Body of pancreas (tissue), 4 donors: ENCODE results near the gene PRPSAP1. TPM values are rescaled to one million over a fixed set of nuclear protein-coding genes. Genes with fewer than 3 reads are reported as not detected.
A peak's percentile ranks its signal among the peaks of the same experiment; 100 is the strongest.
"Not testable (repeated sequence)": the region's sequence is repeated elsewhere in the genome, so short reads cannot be mapped to it uniquely, and the experiment has no call there.

Experiments
- ATAC-seq: fragments of 150-250 bp; one replicate; pipeline ENCODE4 v1.9.1; 2016
- DNase-seq, 4 donors: peaks; one replicate each; pipeline ENCODE4 v3.0.0-alpha.2; 2019
- H3K27ac ChIP-seq, 4 donors: fragments of 200-600 bp; sonication (generic); 1 replicate in 3 of 4; 2 replicates in 1 of 4; pipeline versions ENCODE4 v1.5.1 to v1.6.1; 2016 to 2019; ENCODE audit warnings: mild to moderate bottlenecking in 1 of 4, mixed read lengths in 1 of 4, moderate library complexity in 1 of 4
- H3K27me3 ChIP-seq, 2 donors: fragments of 200-600 bp; sonication (generic); one replicate each; pipeline ENCODE4 v1.6.0; 2016; ENCODE audit warnings: mild to moderate bottlenecking in 1 of 2
- H3K36me3 ChIP-seq, 2 donors: fragments of 200-600 bp; sonication (generic); replicated peaks in 1 of 2; 2 replicates each; pipeline ENCODE4 v1.5.1; 2016; ENCODE audit warnings: low read depth in 2 of 2; ENCODE audit not compliant: insufficient read depth in 1 of 2
- H3K4me1 ChIP-seq: fragments of 200-600 bp; sonication (generic); one replicate; pipeline ENCODE4 v1.6.0; 2016
- H3K4me3 ChIP-seq, 2 donors: fragments of 200-600 bp; sonication (generic); 1 replicate in 1 of 2; 2 replicates in 1 of 2; pipeline ENCODE4 v1.5.1; 2016 to 2019
- H3K9me3 ChIP-seq, 3 donors: fragments of 200-600 bp; sonication (generic); 1 replicate in 2 of 3; 2 replicates in 1 of 3; pipeline ENCODE4 v1.5.1; 2016
- CTCF ChIP-seq, 7 experiments: fragments of 450-650 bp in 4 of 7; fragments of 200-600 bp in 3 of 7; sonication (generic) in 3 of 7; IDR thresholded peaks; one replicate each; pipeline ENCODE4 v1.5.1; 2016 to 2019; ENCODE audit warnings: antibody characterized with exemption in 7 of 7
- POLR2A ChIP-seq, 3 donors: fragments of 450-650 bp; IDR thresholded peaks; one replicate each; pipeline ENCODE4 v1.6.1; 2016; ENCODE audit warnings: antibody characterized with exemption in 3 of 3, mild to moderate bottlenecking in 2 of 3
- WGBS, 2 donors: methylation state at CpG; one replicate each; pipeline ENCODE4 v1.1.5; 2017; 5-methylcytosine and 5-hydroxymethylcytosine counted together
- intact Hi-C: fragments of 100-400 bp; cut with DNase I; formaldehyde crosslinking; loops from one replicate; pipeline ENCODE4 v1.15.1; 2023
- total RNA-seq, 2 donors: library from RNA; depleted of rRNA; stranded (reverse); fragments of >200 nt; gene quantifications; one replicate each; pipeline ENCODE4 v1.1.0, GENCODE V29; 2016

PRPSAP1 gene
- total RNA-seq, 2 donors from 2014 or later, result 34.8 to 55.7 TPM

GRCh38 chr17:76354317-76354729 lies 607 bp upstream of the PRPSAP1 start:
- DNase-seq, result peak in 1 of 4 donors; percentile 12

GRCh38 chr17:76353004-76353598 lies 615 bp downstream of the PRPSAP1 start:
- WGBS, 2 donors, result 0 to 5% methylated on average over 4 to 40 of the region's 51 CpGs
- H3K27ac ChIP-seq, result peak overlapping the region; percentile 53 to 94 (median 88)
- peaks cover 19% of the 10 kb centered on the region for H3K4me1 ChIP-seq
- DNase-seq (peak; percentile 36 to 53 (median 42)), ATAC-seq (peak; percentile 22)
- H3K27me3 ChIP-seq, result no peaks in the 10 kb centered on the region
- peak overlapping the region; percentile 95 to 99 for H3K4me3 ChIP-seq
- no peak for TF ChIP-seq CTCF (IDR thresholded peaks at IDR 0.05)
- TF ChIP-seq POLR2A (IDR thresholded peaks at IDR 0.05), result no peak
- H3K9me3 ChIP-seq, result no peaks in the 10 kb centered on the region
- intact Hi-C loops, result no loop called here
- H3K36me3 ChIP-seq, result no peaks in the 10 kb centered on the region

More at GRCh38 chr17:76354317-76354729, 607 bp upstream of the PRPSAP1 start:
- TF ChIP-seq CTCF (IDR thresholded peaks at IDR 0.05) (no peak), POLR2A (IDR thresholded peaks at IDR 0.05) (no peak)
- ATAC-seq, result no peak
- H3K27ac ChIP-seq, result peak overlapping the region; percentile 53 to 94 (median 88)
- peak overlapping the region; percentile 95 to 99 for H3K4me3 ChIP-seq
- no peaks in the 10 kb centered on the region for H3K27me3 ChIP-seq
- no peaks in the 10 kb centered on the region for H3K36me3 ChIP-seq
- intact Hi-C loops, result no loop called here
- no peaks in the 10 kb centered on the region for H3K9me3 ChIP-seq
- H3K4me1 ChIP-seq, result peaks cover 19% of the 10 kb centered on the region
- WGBS, 2 donors, result 0 to 1% methylated on average over 18 of the region's 18 CpGs

- no peaks in the 10 kb centered on the region for H3K27me3 ChIP-seq
- H3K4me1 ChIP-seq, result peaks cover 19% of the 10 kb centered on the region
- TF ChIP-seq POLR2A (IDR thresholded peaks at IDR 0.05) (no peak), CTCF (IDR thresholded peaks at IDR 0.05) (no peak)
- WGBS, 2 donors, result 28 to 38% methylated on average over 9 of the region's 9 CpGs
- intact Hi-C loops, result no loop called here
- no peaks in the 10 kb centered on the region for H3K9me3 ChIP-seq
- no peak for ATAC-seq
- peak overlapping the region in 3 of 4 donors; percentile 13 to 66 (median 22) for H3K27ac ChIP-seq
- H3K36me3 ChIP-seq, result peaks cover 0 to 3% of the 10 kb centered on the region in 2 donors
- H3K4me3 ChIP-seq, result no peak overlapping the region
- no peak for DNase-seq
Measured at GRCh38 chr17:76351526-76352071, 2.1 kb downstream of the PRPSAP1 start.

- no peak for DNase-seq
- WGBS, 2 donors, result 92 to 95% methylated on average over 5 of the region's 5 CpGs
- Histone ChIP-seq H3K27me3 (no peaks in the 10 kb centered on the region), H3K4me1 (peaks cover 19% of the 10 kb centered on the region), H3K27ac (no peak overlapping the region), H3K36me3 (peaks cover 0 to 3% of the 10 kb centered on the region in 2 donors), H3K4me3 (no peak overlapping the region), H3K9me3 (no peaks in the 10 kb centered on the region)
- ATAC-seq, result no peak
- TF ChIP-seq CTCF (IDR thresholded peaks at IDR 0.05), result no peak
- TF ChIP-seq POLR2A (IDR thresholded peaks at IDR 0.05), result no peak
- intact Hi-C loops, result no loop called here
Measured at GRCh38 chr17:76350463-76350862, 3.3 kb downstream of the PRPSAP1 start.

- WGBS, 2 donors, result 95 to 96% methylated on average over 10 to 11 of the region's 11 CpGs
- intact Hi-C loops, H3K36me3 ChIP-seq, H3K4me1 ChIP-seq, DNase-seq, H3K9me3 ChIP-seq, ATAC-seq, H3K4me3 ChIP-seq, H3K27me3 ChIP-seq, H3K27ac ChIP-seq: not testable (repeated sequence)
Measured at GRCh38 chr17:76346936-76347335, 6.8 kb downstream of the PRPSAP1 start.
